GM19023 (cell line): Measurements from ENCODE around the gene EPSTI1.
"Not testable (repeated sequence)": the region's sequence is repeated elsewhere in the genome, so short reads cannot be mapped to it uniquely, and the experiment has no call there.

ENCODE experiments used
- ATAC-seq: cut with Tn5 transposase; IDR thresholded peaks from one replicate; pipeline ENCODE4 v1.9.1; 2021; ENCODE audit warnings: mild to moderate bottlenecking, moderate library complexity; ENCODE audit not compliant: unreplicated experiment

The EPSTI1 gene

DNA sequence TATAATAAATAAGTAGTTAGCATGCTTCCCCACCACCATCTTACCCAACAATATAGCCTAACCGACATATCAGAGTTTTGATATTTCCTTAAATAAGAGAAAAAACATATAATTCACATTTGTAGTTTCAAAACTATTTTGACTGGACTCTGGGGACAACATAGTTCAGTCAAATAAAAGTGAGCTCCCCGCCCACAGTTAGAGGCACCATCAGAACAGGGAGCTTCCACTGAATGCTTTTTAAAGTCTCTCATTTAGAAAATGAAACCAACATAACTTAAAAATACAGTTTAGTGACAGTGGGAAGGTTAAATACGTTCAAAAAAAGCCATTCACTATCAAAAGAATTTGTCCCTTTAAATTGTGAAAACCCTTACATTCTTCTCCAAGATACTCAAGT lies 92.8 kb downstream of the EPSTI1 start:
- peak; percentile 63 for ATAC-seq

DNA sequence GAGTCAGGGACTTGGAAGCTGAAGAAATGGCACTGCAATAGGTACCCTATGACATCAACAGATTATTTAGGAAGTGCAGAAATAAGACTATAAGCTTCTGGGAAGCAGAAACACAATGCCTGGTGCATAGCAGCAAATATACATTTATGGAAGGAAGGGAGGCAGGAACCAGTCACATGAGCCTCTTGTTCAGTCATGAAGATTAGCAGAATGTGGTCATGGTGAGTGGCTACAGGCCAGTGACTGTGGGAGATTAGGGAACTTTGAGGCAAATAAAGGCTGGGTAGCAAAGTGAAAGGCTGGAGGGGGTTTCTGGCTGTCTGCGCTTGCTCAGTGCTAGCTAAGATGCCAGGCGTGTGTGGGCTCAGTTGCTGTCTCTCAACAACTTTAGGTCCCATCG lies 96.3 kb downstream of the EPSTI1 start:
- ATAC-seq = no peak

DNA sequence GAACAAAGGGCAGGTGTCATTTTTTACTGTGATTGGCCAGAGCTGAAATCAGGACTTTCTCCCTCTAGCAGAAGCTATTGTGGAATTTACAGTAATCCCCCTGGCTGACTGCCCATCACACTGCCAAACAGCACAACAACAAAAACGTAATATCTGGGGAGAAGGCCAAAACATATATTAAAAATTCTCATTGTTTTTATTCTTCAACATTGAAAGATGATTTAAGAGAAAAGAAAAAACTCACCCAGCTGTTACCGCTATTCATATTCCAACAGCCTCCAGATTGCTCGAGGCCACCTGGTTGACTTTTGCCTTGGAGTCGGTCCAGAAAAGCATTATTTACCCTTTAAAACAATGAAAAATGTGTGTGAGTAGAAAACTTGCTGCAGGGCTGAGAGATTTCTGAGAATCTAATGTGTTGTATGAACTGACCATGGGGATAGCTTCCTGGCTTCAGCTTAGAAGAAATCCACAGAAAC lies 97.2 kb downstream of the EPSTI1 start:
- no peak for ATAC-seq

DNA sequence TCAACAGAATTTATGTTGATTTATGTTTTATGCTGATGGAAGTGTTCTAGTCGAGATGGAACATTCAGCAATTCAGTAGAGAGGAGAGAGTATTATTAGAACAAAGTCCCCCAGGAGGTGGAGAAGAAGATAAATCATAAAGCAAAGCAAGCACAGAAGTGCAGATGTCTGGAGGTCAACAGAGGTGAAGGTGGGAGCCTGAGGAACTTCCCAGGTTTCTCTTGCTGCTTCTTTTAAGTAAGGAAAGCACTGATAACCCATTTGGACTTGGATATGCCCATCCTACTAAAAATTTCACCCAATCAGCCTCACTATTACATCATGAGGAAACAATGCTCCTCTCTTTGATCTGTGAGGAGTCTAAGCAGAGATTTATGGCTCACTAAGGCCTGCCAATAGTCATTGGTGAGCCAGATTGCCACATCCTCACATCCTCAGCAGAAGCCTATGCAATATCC lies 98.8 kb downstream of the EPSTI1 start:
- ATAC-seq = no peak

DNA sequence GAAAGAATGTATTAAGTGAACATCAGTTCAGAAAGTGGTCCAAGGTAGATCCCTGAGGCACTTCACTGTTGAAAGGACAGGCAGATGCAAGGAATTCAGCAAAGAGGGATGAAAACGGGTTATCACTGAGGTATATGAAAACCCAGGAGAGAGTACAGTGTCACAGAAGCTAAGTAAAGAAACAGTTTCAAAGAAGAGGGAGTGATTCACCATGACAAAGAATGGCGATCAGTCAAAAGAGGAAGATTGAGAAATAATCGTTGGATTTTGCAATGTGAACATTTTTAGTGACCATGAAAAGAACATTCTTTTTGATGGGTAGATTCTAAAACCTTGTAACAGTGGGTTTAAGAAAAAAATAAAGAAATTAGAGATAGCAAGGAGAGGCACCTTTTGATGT lies 99.3 kb downstream of the EPSTI1 start:
- ATAC-seq = no peak

DNA sequence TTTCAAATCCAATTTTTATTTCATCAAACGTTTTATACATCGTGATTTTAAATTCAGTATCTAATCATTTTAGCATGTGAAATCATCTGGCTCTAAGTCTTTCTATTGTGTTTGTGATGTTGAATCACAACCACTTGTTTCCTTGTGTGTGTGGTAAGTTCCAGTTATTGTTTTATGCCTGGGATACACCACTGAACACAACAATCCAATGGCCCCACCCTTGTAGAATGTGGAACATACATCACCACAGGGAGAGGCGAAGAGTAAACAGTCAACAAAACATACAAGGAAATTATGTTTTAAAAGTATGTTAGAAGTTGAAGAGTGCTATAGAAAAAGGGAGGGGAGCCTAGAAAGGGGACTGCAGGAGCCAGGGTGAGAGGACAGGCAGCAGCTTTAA lies 100.5 kb downstream of the EPSTI1 start:
- no peak for ATAC-seq

DNA sequence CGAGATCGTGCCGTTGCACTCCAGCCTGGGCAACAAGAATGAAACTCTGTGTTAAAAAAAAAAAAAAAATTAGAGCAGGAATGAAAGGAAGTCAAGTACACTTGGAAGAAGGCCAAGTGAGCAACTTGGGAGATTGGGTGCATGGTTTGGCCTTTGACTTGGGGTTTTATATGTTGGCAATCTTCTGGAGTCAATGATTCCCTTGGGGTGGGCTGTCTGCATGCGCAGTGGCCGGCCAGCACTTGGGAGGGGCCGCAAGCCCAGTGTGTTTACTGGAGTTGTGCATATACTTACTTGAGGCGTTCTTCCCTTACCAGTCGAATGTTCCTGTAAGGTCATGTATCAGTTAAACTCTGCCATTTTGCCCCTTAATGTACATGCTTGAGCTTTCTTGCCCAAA lies 106.7 kb downstream of the EPSTI1 start:
- no peak for ATAC-seq

DNA sequence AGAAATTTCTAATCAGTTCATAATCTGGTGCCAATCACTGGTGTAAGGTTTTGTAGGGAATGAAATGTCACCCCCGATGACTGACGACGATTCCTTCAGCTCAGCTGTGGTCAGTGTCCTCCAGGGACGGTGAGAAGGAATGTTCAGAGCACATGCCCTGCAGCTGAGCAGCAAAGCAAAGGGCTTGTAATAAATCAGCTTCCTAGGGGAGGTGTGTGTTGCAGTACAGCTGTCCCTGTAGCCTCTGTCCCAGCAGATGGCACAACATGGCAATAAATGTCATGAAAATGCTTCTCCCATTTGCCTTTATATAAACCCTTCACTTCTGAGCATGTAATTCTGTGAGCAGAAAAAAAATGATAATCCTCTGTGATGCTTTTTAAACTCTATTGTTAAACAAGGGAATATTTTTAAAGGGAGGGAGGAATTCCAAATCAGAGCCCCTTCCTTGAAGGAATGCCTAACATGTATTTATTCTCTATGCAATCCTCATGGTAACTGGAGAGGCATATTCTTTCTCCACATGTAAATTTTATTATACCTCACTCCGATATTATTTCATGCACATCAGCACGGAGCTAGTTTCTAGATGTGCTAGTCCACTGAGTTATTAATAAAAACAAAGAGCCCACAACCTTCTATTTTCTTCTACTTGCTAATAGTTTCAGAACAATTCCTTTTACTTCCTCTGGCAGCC lies 108.1 kb downstream of the EPSTI1 start:
- no peak for ATAC-seq

DNA sequence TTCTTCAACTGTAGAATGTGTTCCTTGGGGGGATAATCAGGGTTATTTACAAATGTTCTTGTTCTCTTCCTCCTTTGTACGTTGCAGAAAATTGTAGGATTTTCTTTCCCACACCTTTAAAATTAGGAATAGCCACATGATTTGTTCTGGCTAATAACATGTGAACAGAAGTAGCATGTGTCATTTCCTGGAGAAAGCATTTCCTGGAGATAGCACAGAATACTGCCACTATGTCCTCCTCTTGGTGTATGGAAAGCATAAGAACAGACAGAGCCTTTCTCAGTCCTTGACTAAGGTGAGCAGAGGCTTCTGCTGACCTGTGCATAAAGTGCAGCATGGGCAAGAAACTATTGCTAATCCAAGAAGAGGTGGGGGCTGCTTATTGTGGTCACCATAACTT lies 108.9 kb downstream of the EPSTI1 start:
- ATAC-seq = no peak

DNA sequence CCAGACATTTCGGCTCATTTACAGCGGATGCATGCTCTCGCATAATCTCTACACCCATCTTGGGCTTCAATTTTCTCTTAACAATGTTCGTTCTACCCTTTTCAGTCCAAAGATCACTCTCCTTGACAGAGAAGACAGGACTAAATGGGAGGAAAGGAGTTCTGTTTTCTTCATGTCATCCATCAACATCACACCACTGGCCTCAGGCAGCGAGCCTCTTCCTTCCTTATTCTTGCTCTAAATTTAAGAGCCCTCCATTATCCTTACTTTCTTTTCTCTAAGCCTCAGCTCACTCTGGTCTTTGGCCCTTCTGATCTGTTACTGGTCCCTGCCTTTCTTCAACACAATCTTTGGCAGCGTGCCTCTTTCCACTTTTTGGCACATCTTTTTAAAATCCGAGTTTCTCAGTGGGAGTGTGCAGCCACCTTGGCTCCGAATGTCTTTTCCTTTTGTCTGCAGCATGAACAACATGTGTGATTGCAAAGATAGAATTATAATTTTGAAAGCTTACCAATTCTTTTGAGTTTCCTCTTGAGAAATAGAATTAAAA lies 111.9 kb downstream of the EPSTI1 start:
- no peak for ATAC-seq

DNA sequence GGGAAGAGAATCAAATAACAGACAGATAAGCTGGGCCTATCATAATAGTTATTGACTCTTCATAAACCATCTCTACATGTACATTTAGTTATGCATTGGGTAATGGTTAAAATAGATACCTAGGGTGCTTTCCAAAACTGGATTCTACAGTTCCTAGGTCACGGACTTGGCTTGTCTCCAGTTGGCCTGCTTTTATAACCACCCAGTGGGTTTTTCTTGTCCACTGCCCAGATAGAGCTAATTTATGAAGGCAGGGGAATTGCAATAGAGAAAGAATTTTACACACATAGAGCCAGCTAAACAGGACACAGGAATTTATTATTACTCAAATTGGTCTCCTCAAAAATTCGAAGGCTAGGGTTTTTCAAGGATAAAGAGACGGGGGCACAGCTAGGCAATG lies 113.3 kb downstream of the EPSTI1 start:
- ATAC-seq = no peak

DNA sequence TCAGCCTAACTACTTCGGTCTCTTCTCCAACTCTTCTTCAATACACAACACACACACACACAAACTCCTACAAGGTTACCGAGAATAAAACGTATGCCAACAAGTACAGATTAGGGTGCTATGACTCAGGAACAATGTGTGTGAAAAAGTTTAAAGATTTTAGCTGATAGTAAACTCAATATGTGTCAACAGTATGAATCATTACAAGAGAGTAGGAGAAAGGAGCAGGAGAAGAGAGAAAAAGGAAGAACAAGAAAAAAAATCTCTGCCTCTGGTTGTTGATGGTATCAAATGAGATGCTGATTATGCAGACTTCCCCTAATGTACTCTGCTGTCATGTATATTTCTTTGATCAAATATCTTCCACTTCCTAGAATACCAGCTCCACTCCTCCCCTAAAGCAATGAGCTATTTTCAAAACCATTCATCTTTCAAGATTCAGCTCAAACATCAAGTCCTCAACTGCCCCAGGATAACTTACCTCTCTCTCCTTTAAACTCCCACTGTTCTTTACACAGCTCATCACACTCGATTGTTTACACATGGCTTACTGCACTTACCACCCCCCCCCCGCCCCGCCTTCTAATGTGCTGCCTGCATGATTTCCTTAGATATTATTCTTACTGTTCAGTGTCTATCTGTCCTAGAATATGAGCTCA lies 115.0 kb downstream of the EPSTI1 start:
- no peak for ATAC-seq

DNA sequence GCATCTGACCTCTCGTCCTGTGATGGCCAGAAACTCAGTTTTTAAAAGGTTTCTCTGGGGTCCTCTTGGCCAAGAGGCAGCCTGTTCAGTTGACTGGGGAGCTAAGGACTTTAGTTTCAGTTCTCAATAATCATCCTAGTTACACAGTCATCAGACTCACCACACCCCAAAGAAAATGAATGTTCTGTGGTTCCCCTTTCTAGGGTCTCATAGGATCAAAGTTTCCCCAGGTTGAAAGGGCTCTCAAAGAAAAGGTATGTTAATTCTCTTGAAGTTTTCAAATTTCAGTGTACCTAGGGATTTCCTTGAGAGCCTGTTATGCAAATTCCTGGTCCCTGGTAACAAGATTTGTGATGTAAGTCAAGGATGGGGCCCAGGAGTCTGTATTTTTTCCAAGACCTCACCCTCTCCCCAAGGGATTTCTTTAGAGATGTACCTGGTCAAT lies 115.7 kb downstream of the EPSTI1 start:
- peak; percentile 94 for ATAC-seq

DNA sequence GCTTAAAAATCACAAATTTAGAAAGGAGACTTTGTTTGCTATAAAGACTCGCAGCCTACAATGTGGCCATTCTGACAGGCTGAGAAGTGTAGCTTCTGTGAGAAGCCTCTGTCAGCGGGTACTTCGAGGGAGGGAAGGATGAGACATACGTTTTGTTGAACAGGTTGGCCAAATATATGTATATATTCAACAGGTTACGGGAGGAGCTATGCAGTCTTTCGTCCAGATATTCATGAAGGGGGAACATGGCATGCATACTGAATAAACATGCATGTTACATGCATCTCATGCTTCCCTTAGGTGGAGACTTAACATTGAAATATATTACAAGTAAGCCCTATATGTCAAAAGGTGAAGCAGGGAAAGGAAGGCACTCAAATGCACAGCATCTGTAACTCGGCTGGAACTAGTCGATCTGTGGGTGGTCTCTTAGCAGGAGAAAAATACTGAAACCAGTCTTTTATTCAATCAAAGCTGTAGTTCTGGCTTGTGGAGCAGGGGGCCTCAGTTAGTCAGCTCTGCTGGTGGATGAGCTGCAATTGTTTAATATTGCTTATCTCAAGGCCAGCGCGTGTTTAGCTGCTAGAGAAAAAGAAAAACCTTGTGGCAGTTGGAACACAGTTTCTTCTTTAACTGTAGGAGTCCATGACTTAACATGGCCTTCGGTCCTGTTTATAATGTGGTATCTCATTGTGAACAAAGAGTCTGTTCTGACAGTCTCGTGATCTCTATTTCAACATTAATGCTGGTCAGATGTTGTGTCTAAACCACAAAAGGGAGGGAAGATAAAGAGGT lies 116.4 kb downstream of the EPSTI1 start:
- peak; percentile 54 for ATAC-seq

DNA sequence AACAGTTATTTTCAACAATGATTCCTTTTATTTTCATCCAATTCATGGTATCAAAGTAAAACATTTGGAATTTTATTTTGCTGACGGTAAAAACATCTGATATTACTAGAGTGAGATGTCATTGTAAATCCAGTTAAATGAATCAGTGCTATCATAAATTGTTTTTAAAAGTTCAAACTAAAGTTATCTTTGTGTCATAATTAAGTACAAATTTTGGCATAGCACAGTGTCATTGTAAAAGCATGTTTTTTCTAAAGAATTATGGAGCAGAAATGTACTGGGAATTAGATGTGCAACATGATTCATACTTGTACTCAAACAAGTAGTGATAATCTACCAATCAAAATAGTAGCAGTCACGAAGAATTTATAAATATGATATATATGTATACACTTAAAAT lies 117.8 kb downstream of the EPSTI1 start:
- ATAC-seq = no peak

DNA sequence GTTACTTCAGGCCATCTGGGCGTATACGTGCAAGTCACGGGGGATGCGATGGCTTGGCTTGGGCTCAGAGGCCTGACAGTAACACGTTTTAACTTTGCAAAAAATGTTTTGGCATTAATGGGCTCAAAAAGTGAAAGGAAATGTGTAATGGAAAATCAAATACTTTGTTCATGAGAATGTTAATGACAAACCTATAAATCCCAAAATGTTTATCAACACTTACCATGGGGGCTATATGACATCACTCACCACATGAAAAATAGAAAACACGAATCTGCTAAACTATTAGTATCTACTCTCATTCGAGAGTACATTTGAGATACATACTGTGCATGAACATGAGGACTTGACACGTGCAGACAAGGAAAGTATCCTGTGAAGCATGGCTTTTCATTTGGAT lies 119.0 kb downstream of the EPSTI1 start:
- ATAC-seq = no peak

DNA sequence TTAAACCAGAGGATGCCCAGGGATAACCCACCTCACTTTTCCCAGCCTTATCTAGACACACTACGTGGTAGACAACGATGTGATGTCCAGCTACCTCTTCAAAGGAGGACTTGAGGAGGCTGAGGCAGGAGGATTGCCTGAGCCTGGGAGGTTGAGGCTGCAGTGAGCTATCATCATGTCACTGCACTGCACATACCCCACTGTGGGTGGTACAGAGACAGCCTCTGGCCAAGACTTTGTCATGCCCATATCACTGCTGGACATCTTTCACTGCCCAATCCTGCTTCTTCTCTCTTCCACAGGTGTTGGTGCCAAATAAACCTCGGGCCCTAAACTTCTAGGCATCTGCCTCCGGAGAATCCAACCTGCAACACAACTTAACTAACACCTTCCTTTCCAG lies 124.8 kb downstream of the EPSTI1 start:
- no peak for ATAC-seq

DNA sequence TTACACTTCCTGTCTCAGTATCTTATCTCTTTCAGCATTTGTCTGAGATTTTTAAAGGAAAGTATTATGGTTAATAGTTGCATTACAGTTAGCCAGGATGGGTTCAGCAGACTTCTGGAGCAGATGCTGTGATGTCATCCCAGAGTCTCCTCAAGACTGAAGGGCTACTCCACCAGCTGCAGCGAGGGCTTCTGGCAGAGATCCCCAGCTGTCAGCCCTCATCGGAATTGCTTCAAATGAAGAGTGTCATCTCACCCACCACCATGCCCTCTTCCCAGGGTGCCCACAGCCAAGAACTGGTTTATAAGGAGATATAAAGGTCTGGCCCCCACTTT lies 126.3 kb downstream of the EPSTI1 start:
- no peak for ATAC-seq

DNA sequence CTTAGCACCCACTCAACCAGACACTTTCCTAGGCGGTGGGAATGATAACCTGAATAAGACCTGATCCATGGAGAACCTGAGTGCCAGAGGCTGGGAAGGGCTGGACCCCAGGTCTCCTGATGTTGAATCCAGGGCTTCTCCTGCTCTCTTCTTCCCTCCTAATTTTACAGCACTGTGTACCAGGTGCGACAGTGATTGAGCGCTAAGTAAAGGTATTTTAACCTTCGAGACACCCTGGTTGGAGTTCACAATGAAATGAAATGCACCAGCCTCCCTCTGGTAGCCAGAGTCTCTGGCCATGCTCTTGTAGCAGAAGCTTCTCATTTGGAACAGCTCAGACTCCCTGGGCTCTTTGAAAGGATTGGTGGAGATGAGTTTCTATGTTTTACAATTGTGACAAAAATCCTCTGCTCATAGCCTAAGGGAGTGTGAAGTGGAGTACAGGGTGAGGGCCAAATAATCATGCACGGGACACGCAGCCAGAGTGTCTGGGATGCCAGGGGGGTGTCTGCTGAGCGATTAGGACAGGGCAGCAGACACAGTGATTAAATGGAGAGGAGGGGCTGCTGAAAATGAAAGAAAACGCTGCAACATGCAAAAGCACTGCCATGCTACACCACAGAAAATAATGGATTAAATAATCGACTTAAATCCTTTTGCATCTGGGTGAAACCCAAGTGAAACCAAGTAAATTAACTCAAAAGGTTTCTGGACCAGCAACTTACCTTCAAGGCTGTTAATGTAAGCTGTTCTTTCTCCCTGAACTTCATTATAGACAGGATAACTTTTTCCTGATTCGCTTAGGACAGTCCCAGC lies 126.9 kb downstream of the EPSTI1 start:
- ATAC-seq = no peak

DNA sequence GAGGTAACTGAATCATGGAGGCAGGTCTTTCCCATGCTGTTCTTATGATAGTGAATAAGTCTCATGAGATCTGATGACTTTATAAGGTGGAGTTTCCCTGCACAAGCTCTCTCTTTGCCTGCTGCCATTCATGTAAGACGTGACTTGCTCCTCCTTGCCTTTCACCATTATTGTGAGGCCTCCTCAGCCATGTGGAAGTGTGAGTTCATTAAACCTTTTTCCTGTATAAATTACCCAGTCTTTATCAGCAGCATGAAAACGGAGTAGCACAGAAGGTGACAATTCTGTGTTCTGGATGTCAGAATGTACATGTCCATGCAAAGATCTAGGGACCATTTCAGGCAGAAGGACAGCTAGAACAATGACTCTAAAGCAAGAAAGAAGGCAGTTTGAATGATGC lies 129.7 kb downstream of the EPSTI1 start:
- not testable (repeated sequence) for ATAC-seq

DNA sequence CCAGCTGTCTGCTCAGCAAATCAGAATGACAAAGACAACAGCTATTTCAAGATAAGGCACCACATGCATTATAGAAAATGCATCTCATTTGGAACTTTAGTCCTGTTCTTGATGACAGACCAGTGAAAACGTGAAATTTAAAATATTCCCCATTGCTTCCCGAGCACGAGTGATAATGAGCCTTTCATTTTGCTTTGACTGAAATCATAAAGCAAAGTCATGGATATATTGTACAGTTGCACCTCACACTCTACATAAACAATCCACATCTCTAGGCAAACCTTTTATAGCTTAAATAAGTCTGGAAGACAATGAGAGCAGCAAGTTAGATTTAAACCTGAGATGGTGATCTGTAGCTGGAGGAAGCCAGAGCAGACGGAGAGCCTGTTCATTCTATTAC lies 131.6 kb downstream of the EPSTI1 start:
- no peak for ATAC-seq
